Gastroesophageal sphincter (tissue), 4 donors: ENCODE data around the gene DCANP1. TPM values are rescaled to one million over a fixed set of nuclear protein-coding genes. Genes with fewer than 3 reads are reported as not detected.

Experiments
- ATAC-seq: fragments of 150-250 bp; one replicate; pipeline ENCODE4 v1.9.1; 2016; ENCODE audit warnings: mild to moderate bottlenecking, moderate library complexity
- H3K27ac ChIP-seq, 4 donors: fragments of 200-600 bp; sonication (generic) in 3 of 4; 1 replicate in 3 of 4; 2 replicates in 1 of 4; pipeline ENCODE4 v1.5.1; 2016 to 2019
- H3K27me3 ChIP-seq: fragments of 200-600 bp; sonication (generic); one replicate; pipeline ENCODE4 v1.5.1; 2019
- H3K36me3 ChIP-seq, 2 donors: fragments of 200-600 bp; sonication (generic); one replicate each; pipeline ENCODE4 v1.5.1; 2019; ENCODE audit warnings: control low read depth in 1 of 2
- H3K4me1 ChIP-seq, 3 donors: fragments of 200-600 bp; sonication (generic); 1 replicate in 2 of 3; 2 replicates in 1 of 3; pipeline ENCODE4 v1.5.1; 2016 to 2019; ENCODE audit warnings: control low read depth in 2 of 3
- H3K4me3 ChIP-seq, 2 donors: fragments of 200-600 bp; sonication (generic); one replicate each; pipeline ENCODE4 v1.5.1; 2019; ENCODE audit warnings: mild to moderate bottlenecking in 1 of 2, moderate library complexity in 1 of 2
- H3K9me3 ChIP-seq, 3 donors: fragments of 200-600 bp; sonication (generic); one replicate each; pipeline ENCODE4 v1.5.1; 2017 to 2019; ENCODE audit warnings: control low read depth in 2 of 3
- CTCF ChIP-seq, 4 experiments: fragments of 200-600 bp in 2 of 4; fragments of 450-650 bp in 2 of 4; sonication (generic) in 1 of 4; IDR thresholded peaks; one replicate each; pipeline ENCODE4 v1.5.1; 2017 to 2019; ENCODE audit warnings: antibody characterized with exemption in 4 of 4, mild to moderate bottlenecking in 2 of 4, moderate library complexity in 2 of 4
- EP300 ChIP-seq: sonication (generic); formaldehyde crosslinking; IDR thresholded peaks from one replicate; pipeline ENCODE4 v1.6.1; 2017; ENCODE audit warnings: antibody characterized with exemption, mild to moderate bottlenecking
- POLR2A ChIP-seq, 2 donors: fragments of 450-650 bp; IDR thresholded peaks; one replicate each; pipeline ENCODE4 v1.6.1; 2017; ENCODE audit warnings: antibody characterized with exemption in 2 of 2, mild to moderate bottlenecking in 2 of 2, moderate library complexity in 1 of 2
- POLR2AphosphoS5 ChIP-seq: sonication (generic); formaldehyde crosslinking; IDR thresholded peaks from one replicate; pipeline ENCODE4 v1.6.1; 2017; ENCODE audit warnings: antibody characterized with exemption
- WGBS, 2 donors: methylation state at CpG; one replicate each; pipeline ENCODE4 v1.1.5; 2018; ENCODE audit warnings: low coverage in 1 of 2; 5-methylcytosine and 5-hydroxymethylcytosine counted together
- total RNA-seq, 4 donors: library from RNA; depleted of rRNA; stranded (reverse); fragments of >200 nt; gene quantifications; one replicate each; pipeline ENCODE4 v1.1.0, GENCODE V29; 2016

DCANP1 gene
- total RNA-seq, 4 donors from 2014 or later: not detected

- peak; percentile 72 for ATAC-seq
- no peaks in the 10 kb centered on the region for H3K36me3 ChIP-seq
- H3K27me3 ChIP-seq: peaks cover 46% of the 10 kb centered on the region
- WGBS, 2 donors: 77 to 83% methylated on average over 5 of the region's 12 CpGs
- H3K27ac ChIP-seq: no peak overlapping the region
- no peaks in the 10 kb centered on the region for H3K9me3 ChIP-seq
- no peaks in the 10 kb centered on the region for H3K4me1 ChIP-seq
- H3K4me3 ChIP-seq: no peak overlapping the region
- TF ChIP-seq EP300 (no peak), POLR2AphosphoS5 (no peak), CTCF (IDR thresholded peaks at IDR 0.05) (no peak), POLR2A (IDR thresholded peaks at IDR 0.05) (no peak)
Observed at GRCh38 chr5:135456238-135457099, 9.3 kb upstream of the DCANP1 start.

GRCh38 chr5:135455876-135456237 lies 8.7 kb upstream of the DCANP1 start:
- Histone ChIP-seq H3K27me3 (peaks cover 45% of the 10 kb centered on the region), H3K36me3 (no peaks in the 10 kb centered on the region), H3K4me3 (no peak overlapping the region), H3K27ac (no peak overlapping the region), H3K9me3 (no peaks in the 10 kb centered on the region), H3K4me1 (no peaks in the 10 kb centered on the region)
- 100% methylated on average over 1 to 3 of the region's 4 CpGs for WGBS, 2 donors
- no peak for ATAC-seq
- no peak for TF ChIP-seq POLR2A (IDR thresholded peaks at IDR 0.05)

GRCh38 chr5:135454946-135455345 lies 7.8 kb upstream of the DCANP1 start:
- H3K4me3 ChIP-seq: no peak overlapping the region
- no peaks in the 10 kb centered on the region for H3K36me3 ChIP-seq
- WGBS, 2 donors: 92% methylated on average over 2 of the region's 3 CpGs; no CpG with 5 or more reads in 1 of the 2 donors
- peaks cover 45% of the 10 kb centered on the region for H3K27me3 ChIP-seq
- TF ChIP-seq POLR2AphosphoS5 (no peak), CTCF (IDR thresholded peaks at IDR 0.05) (no peak), EP300 (no peak), POLR2A (IDR thresholded peaks at IDR 0.05) (no peak)
- ATAC-seq: no peak
- H3K4me1 ChIP-seq: no peaks in the 10 kb centered on the region
- H3K27ac ChIP-seq: no peak overlapping the region
- H3K9me3 ChIP-seq: no peaks in the 10 kb centered on the region

- no peaks in the 10 kb centered on the region for H3K9me3 ChIP-seq
- H3K4me1 ChIP-seq: no peaks in the 10 kb centered on the region
- H3K27ac ChIP-seq: no peak overlapping the region
- no peaks in the 10 kb centered on the region for H3K36me3 ChIP-seq
- ATAC-seq: no peak
- H3K27me3 ChIP-seq: peaks cover 35% of the 10 kb centered on the region
- no peak overlapping the region for H3K4me3 ChIP-seq
- 83 to 85% methylated on average over 4 of the region's 4 CpGs for WGBS, 2 donors
- TF ChIP-seq CTCF (IDR thresholded peaks at IDR 0.05) (no peak), POLR2A (IDR thresholded peaks at IDR 0.05) (no peak), POLR2AphosphoS5 (no peak), EP300 (no peak)
Observed at GRCh38 chr5:135453613-135454012, 6.5 kb upstream of the DCANP1 start.

- Histone ChIP-seq H3K27ac (no peak within 1 kb of the TSS), H3K9me3 (no peaks in the 10 kb centered on the region), H3K36me3 (no peaks in the 10 kb centered on the region), H3K4me3 (no peak within 1 kb of the TSS), H3K27me3 (peaks cover 24% of the 10 kb centered on the region), H3K4me1 (no peaks in the 10 kb centered on the region)
- no peak for ATAC-seq
- TF ChIP-seq POLR2AphosphoS5 (no peak), POLR2A (IDR thresholded peaks at IDR 0.05) (no peak), EP300 (no peak), CTCF (IDR thresholded peaks at IDR 0.05) (no peak)
- WGBS, 2 donors: 45 to 82% methylated on average over 2 to 10 of the region's 10 CpGs
Observed at GRCh38 chr5:135452321-135453030, 5.3 kb upstream of the DCANP1 start, which contains the start of gene TIFAB. TSS of gene TIFAB (minus strand) at chr5:135452351. CDS start at chr5:135449939, 2,412 bp downstream.
